H1 (cell line): ENCODE data around the gene GRID1. TPM values are rescaled to one million over a fixed set of nuclear protein-coding genes. Genes with fewer than 3 reads are reported as not detected.

Source experiments
- CTCF ChIA-PET: fragments of 300-600 bp; sonication (Branson Sonifier 250); formaldehyde crosslinking; loops from one replicate; lab custom pipeline; 2021; ENCODE audit not compliant: partially characterized antibody; lab: Charles Lee
- POLR2A ChIA-PET: fragments of 300-600 bp; sonication (Branson Sonifier 250); formaldehyde crosslinking; loops from one replicate; lab custom pipeline; 2021; ENCODE audit warnings: inconsistent platforms; ENCODE audit not compliant: partially characterized antibody; lab: Charles Lee
- DNase-seq, 2 experiments: peaks; one replicate each; pipeline versions ENCODE4 v3.0.0 to v3.0.0-alpha.2; 2010 to 2022; ENCODE audit warnings: low spot score in 2 of 2, low read depth in 1 of 2, mixed read lengths in 1 of 2
- FAIRE-seq: peaks from 2 replicates; lab custom pipeline; 2011; peaks lifted over from hg19 to GRCh38; lab: Jason Lieb, UNC
- H2AFZ ChIP-seq: 2 replicates; pipeline ENCODE4 v1.8.1; 2012; ENCODE audit warnings: low read length, inconsistent platforms
- H2AK5ac ChIP-seq: 2 replicates; pipeline ENCODE4 v1.6.1; 2013; ENCODE audit warnings: low read depth, low read length
- H2BK120ac ChIP-seq: replicated peaks from 2 replicates; pipeline ENCODE3; 2013; ENCODE audit warnings: low read depth, low read length, inconsistent platforms
- H2BK12ac ChIP-seq: 2 replicates; pipeline ENCODE4 v1.6.1; 2013; ENCODE audit warnings: low read depth, low read length
- H2BK15ac ChIP-seq: 2 replicates; pipeline ENCODE4 v1.6.1; 2013; ENCODE audit warnings: low read length
- H2BK20ac ChIP-seq: 2 replicates; pipeline ENCODE4 v1.6.1; 2013; ENCODE audit warnings: low read length
- H2BK5ac ChIP-seq: 2 replicates; pipeline ENCODE4 v1.6.1; 2013; ENCODE audit warnings: low read depth, low read length
- H3K14ac ChIP-seq: 2 replicates; pipeline ENCODE4 v1.6.1; 2013; ENCODE audit warnings: inconsistent platforms; ENCODE audit not compliant: insufficient read length
- H3K18ac ChIP-seq: 2 replicates; pipeline ENCODE4 v1.6.1; 2013; ENCODE audit warnings: low read length; ENCODE audit errors: extremely low read depth
- H3K23ac ChIP-seq: 2 replicates; pipeline ENCODE4 v1.6.1; 2013; ENCODE audit warnings: inconsistent platforms; ENCODE audit not compliant: insufficient read length
- H3K23me2 ChIP-seq: 2 replicates; pipeline ENCODE4 v1.6.1; 2013; ENCODE audit warnings: low read depth, low read length
- H3K27ac ChIP-seq: 2 replicates; pipeline ENCODE4 v1.6.1; 2011; ENCODE audit warnings: low read depth, low read length, inconsistent platforms
- H3K27me3 ChIP-seq, 4 experiments: replicated peaks in 1 of 4; 1 replicate in 1 of 4; 2 replicates in 3 of 4; pipeline versions ENCODE4 v1.6.1 to v1.8.1; 2011 to 2013; ENCODE audit warnings: low read length in 3 of 4, mild to moderate bottlenecking in 3 of 4, inconsistent platforms in 2 of 4, mixed read lengths in 2 of 4, moderate library complexity in 1 of 4; ENCODE audit not compliant: control insufficient read depth in 3 of 4, insufficient read depth in 3 of 4; ENCODE audit errors: extremely low read depth in 1 of 4
- H3K36me3 ChIP-seq, 4 experiments: 2 replicates each; pipeline versions ENCODE4 v1.6.1 to v1.8.1; 2011 to 2013; ENCODE audit warnings: mild to moderate bottlenecking in 4 of 4, low read length in 3 of 4, moderate library complexity in 2 of 4, control low read depth in 1 of 4, inconsistent platforms in 1 of 4; ENCODE audit not compliant: insufficient read depth in 4 of 4, control insufficient read depth in 2 of 4
- H3K4ac ChIP-seq: replicated peaks from 2 replicates; pipeline ENCODE3; 2013; ENCODE audit warnings: low read length, low read depth, mixed read lengths, inconsistent platforms; ENCODE audit not compliant: insufficient read length
- H3K4me1 ChIP-seq, 4 experiments: replicated peaks in 1 of 4; 1 replicate in 1 of 4; 2 replicates in 3 of 4; pipeline versions ENCODE4 v1.6.1 to v1.8.1; 2011 to 2013; ENCODE audit warnings: low read length in 3 of 4, inconsistent platforms in 2 of 4, mixed read lengths in 1 of 4; ENCODE audit not compliant: insufficient read depth in 4 of 4, control insufficient read depth in 3 of 4
- H3K4me2 ChIP-seq, 2 experiments: 2 replicates each; pipeline versions ENCODE4 v1.6.1 to v1.8.1; 2011 to 2013; ENCODE audit warnings: low read depth in 2 of 2, low read length in 2 of 2, control low read depth in 1 of 2, inconsistent platforms in 1 of 2, mild to moderate bottlenecking in 1 of 2; ENCODE audit not compliant: insufficient read depth in 1 of 2
- H3K4me3 ChIP-seq, 4 experiments: fragments of 200-600, 300-600 bp in 1 of 4; sonication (generic), shearing (Covaris generic), sonication (Bioruptor Twin) in 1 of 4; 2 replicates each; pipeline versions ENCODE4 v1.5.1 to v1.8.1; 2011 to 2016; ENCODE audit warnings: low read length in 4 of 4, low read depth in 3 of 4, control low read depth in 2 of 4, inconsistent platforms in 2 of 4, mild to moderate bottlenecking in 2 of 4, mixed read lengths in 1 of 4, moderate library complexity in 1 of 4; ENCODE audit not compliant: insufficient read depth in 2 of 4; ENCODE audit errors: extremely low read depth in 1 of 4
- H3K56ac ChIP-seq: replicated peaks from 2 replicates; pipeline ENCODE3; 2013; ENCODE audit warnings: low read depth, mild to moderate bottlenecking, mixed read lengths, low read length, inconsistent platforms; ENCODE audit not compliant: insufficient read length
- H3K79me1 ChIP-seq: 2 replicates; pipeline ENCODE4 v1.6.1; 2013; ENCODE audit warnings: low read depth, low read length, control low read depth
- H3K79me2 ChIP-seq, 2 experiments: 2 replicates each; pipeline versions ENCODE4 v1.6.1 to v1.8.1; 2012 to 2013; ENCODE audit warnings: low read length in 2 of 2, mild to moderate bottlenecking in 2 of 2, inconsistent platforms in 1 of 2; ENCODE audit not compliant: insufficient read depth in 2 of 2, control insufficient read depth in 1 of 2
- H3K9ac ChIP-seq, 4 experiments: replicated peaks in 1 of 4; 1 replicate in 1 of 4; 2 replicates in 3 of 4; pipeline versions ENCODE4 v1.6.1 to v1.8.1; 2011 to 2013; ENCODE audit warnings: low read depth in 3 of 4, low read length in 3 of 4, control low read depth in 2 of 4, mild to moderate bottlenecking in 2 of 4, moderate library complexity in 2 of 4, inconsistent platforms in 1 of 4; ENCODE audit errors: extremely low read depth in 1 of 4
- H3K9me3 ChIP-seq, 2 experiments: 2 replicates each; pipeline versions ENCODE4 v1.6.1 to v1.8.1; 2012 to 2013; ENCODE audit warnings: mild to moderate bottlenecking in 2 of 2, moderate library complexity in 2 of 2, control low read depth in 1 of 2, inconsistent platforms in 1 of 2, low read depth in 1 of 2, low read length in 1 of 2, mixed read lengths in 1 of 2; ENCODE audit not compliant: insufficient read depth in 2 of 2
- H4K20me1 ChIP-seq, 2 experiments: replicated peaks in 1 of 2; 2 replicates each; pipeline versions ENCODE3 to v1.8.1; 2011 to 2013; ENCODE audit warnings: inconsistent platforms in 2 of 2, low read length in 2 of 2, mild to moderate bottlenecking in 1 of 2; ENCODE audit not compliant: insufficient read depth in 2 of 2, control insufficient read depth in 1 of 2
- H4K5ac ChIP-seq: 2 replicates; pipeline ENCODE4 v1.6.1; 2013; ENCODE audit warnings: low read length, low read depth, mixed read lengths, inconsistent platforms; ENCODE audit not compliant: insufficient read length
- H4K8ac ChIP-seq: 2 replicates; pipeline ENCODE4 v1.8.0; 2013; ENCODE audit warnings: mild to moderate bottlenecking, moderate library complexity, low read length, inconsistent platforms; ENCODE audit not compliant: insufficient read depth; ENCODE audit errors: extremely low read depth
- H4K91ac ChIP-seq: replicated peaks from 2 replicates; pipeline ENCODE3; 2013; ENCODE audit warnings: low read length, mixed read lengths, inconsistent platforms; ENCODE audit not compliant: insufficient read length
- ASH2L ChIP-seq: fragments of 200-600, 300-600 bp; sonication (generic); IDR thresholded peaks from one replicate; pipeline ENCODE4 v1.7.1; 2017; ENCODE audit warnings: low read length
- ATF3 ChIP-seq: IDR thresholded peaks from 2 replicates; pipeline ENCODE4 v1.6.1; 2011; ENCODE audit warnings: low read depth, mild to moderate bottlenecking, low read length; ENCODE audit not compliant: insufficient read depth
- CEBPB ChIP-seq: IDR thresholded peaks from 2 replicates; pipeline ENCODE4 v1.6.1; 2012; ENCODE audit warnings: low read depth, low read length
- CHD1 ChIP-seq: IDR thresholded peaks from 2 replicates; pipeline ENCODE4 v1.6.1; 2012; ENCODE audit warnings: low read depth, low read length, improper control_type of control experiment
- CREB1 ChIP-seq: IDR thresholded peaks from 2 replicates; pipeline ENCODE4 v1.6.1; 2012; ENCODE audit warnings: inconsistent platforms
- EZH2 ChIP-seq: fragments of 200-600 bp; sonication (generic); IDR thresholded peaks from 2 replicates; pipeline ENCODE4 v1.7.1; 2012; ENCODE audit warnings: low read depth, mild to moderate bottlenecking, moderate library complexity, low read length, inconsistent platforms; ENCODE audit not compliant: severe bottlenecking
- NANOG ChIP-seq: IDR thresholded peaks from 2 replicates; pipeline ENCODE4 v1.6.1; 2011; ENCODE audit warnings: low read length, low read depth, mild to moderate bottlenecking, inconsistent platforms; ENCODE audit not compliant: insufficient read depth, poor library complexity, severe bottlenecking
- SIN3A ChIP-seq, 2 experiments: IDR thresholded peaks in 1 of 2; conservative IDR thresholded peaks in 1 of 2; 2 replicates each; pipeline ENCODE4 v1.6.1; 2011 to 2012; ENCODE audit warnings: low read length in 2 of 2, improper control_type of control experiment in 1 of 2, low read depth in 1 of 2, mild to moderate bottlenecking in 1 of 2
- SUZ12 ChIP-seq: fragments of 200-600 bp; sonication (generic); IDR thresholded peaks from 2 replicates; pipeline ENCODE4 v1.6.1; 2012; ENCODE audit warnings: mild to moderate bottlenecking, inconsistent platforms, low read length, moderate library complexity, mixed read lengths
- TBP ChIP-seq: IDR thresholded peaks from 2 replicates; pipeline ENCODE4 v1.6.1; 2011; ENCODE audit warnings: low read depth, low read length, improper control_type of control experiment
- WGBS, 2 experiments: shearing (Covaris generic) in 1 of 2; methylation state at CpG; one replicate each; pipeline versions ENCODE4 v1.1.6 to v1.1.7; 2013 to 2015; ENCODE audit warnings: low lambda C conversion rate in 2 of 2, mixed read lengths in 2 of 2, inconsistent platforms in 1 of 2, low coverage in 1 of 2, missing lambda C conversion rate in 1 of 2; ENCODE audit not compliant: insufficient replicate concordance in 2 of 2, insufficient coverage in 1 of 2, insufficient read length in 1 of 2; ENCODE audit errors: extremely low coverage in 1 of 2, missing lambda C conversion rate in 1 of 2; 5-methylcytosine and 5-hydroxymethylcytosine counted together
- polyA plus RNA-seq, 7 experiments: library from polyadenylated mRNA; depleted of rRNA in 3 of 7; stranded (reverse) in 5 of 7; unstranded in 2 of 7; fragments of >200 nt in 5 of 7; fragments of 200-250 nt in 2 of 7; gene quantifications; 1 replicate in 5 of 7; 2 replicates in 1 of 7; 4 replicates in 1 of 7; pipeline versions ENCODE4 v1.2.1 to v1.2.3, GENCODE V29; 2011 to 2013; ENCODE audit warnings: missing spikeins in 2 of 7, mixed read lengths in 2 of 7
- total RNA-seq: library from RNA; stranded (reverse); fragmentation: NEBNext Ultra II Directional; extraction: Animal tissue kit (Norgen Biotek cat#: 25700); gene quantifications from 2 replicates; pipeline ENCODE4 v1.2.1, GENCODE V29; 2021

The GRID1 gene
- total and polyA plus RNA-seq, 2 of the 8 experiments (the other 6 are each of a cell fraction or from before 2014, with no cell fraction given) = 0.22 to 0.30 TPM

GRCh38 chr10:86401588-86402282 lies 35.1 kb upstream of the GRID1 start:
- H3K79me1 ChIP-seq = no peaks in the 10 kb centered on the region
- H3K9me3 ChIP-seq = no peaks in the 10 kb centered on the region
- no peak overlapping the region for H2BK20ac ChIP-seq
- no peak overlapping the region for H2BK12ac ChIP-seq
- H3K27me3 ChIP-seq = peaks cover 8 to 34% (median 31%) of the 10 kb centered on the region in 4 experiments
- no peak overlapping the region for H3K9ac ChIP-seq
- peaks cover 14% of the 10 kb centered on the region; the same call in 1 of the 2 replicates for H3K23me2 ChIP-seq
- no peak overlapping the region for H3K4ac ChIP-seq
- no peak overlapping the region for H3K56ac ChIP-seq
- peak overlapping the region; percentile 63 to 95 for H3K4me2 ChIP-seq
- H2BK5ac ChIP-seq = no peak overlapping the region
- no peak overlapping the region for H3K27ac ChIP-seq
- ChIA-PET CTCF (interaction anchor here (0.6 to 5.5 kb wide), 13 partner anchors 15 to 1264 kb away, joined by 3 to 61 read pairs (median 3); no protein-coding TSS in a partner anchor), POLR2A (interaction anchor here (0.6 to 4.5 kb wide), 6 partner anchors 13 to 120 kb away, joined by 3 to 30 read pairs (median 3); partner anchors contain the start of gene WAPL)
- H3K18ac ChIP-seq = no peak overlapping the region
- H4K8ac ChIP-seq = 0 out of 2 replicates have a peak overlapping the region, but pooled peaks have one; percentile 74
- H3K14ac ChIP-seq = no peak overlapping the region
- no peaks in the 10 kb centered on the region for H3K79me2 ChIP-seq
- no peak overlapping the region; the same call in 1 of the 2 replicates for H2AFZ ChIP-seq
- no peak overlapping the region for H2AK5ac ChIP-seq
- FAIRE-seq (no peak), DNase-seq (peak in 1 of 2 experiments; percentile 71)
- H2BK120ac ChIP-seq = no peak overlapping the region
- H2BK15ac ChIP-seq = no peak overlapping the region
- no peak overlapping the region for H4K91ac ChIP-seq
- H3K36me3 ChIP-seq = no peaks in the 10 kb centered on the region
- peak overlapping the region; percentile 33 to 71 (median 62) for H3K4me3 ChIP-seq
- H3K23ac ChIP-seq = no peak overlapping the region
- WGBS, 2 experiments = 6% methylated on average over 27 of the region's 27 CpGs; no CpG with 5 or more reads in 1 of the 2 experiments
- H4K5ac ChIP-seq = no peak overlapping the region
- H4K20me1 ChIP-seq = no peaks in the 10 kb centered on the region
- H3K4me1 ChIP-seq = peaks cover 0 to 7% (median 5%) of the 10 kb centered on the region in 4 experiments; a peak in 6 of 7 replicates
- peak; percentile 14 for TF ChIP-seq EZH2
- TF ChIP-seq TBP = no peak
- no peak for TF ChIP-seq ATF3
- TF ChIP-seq CEBPB = no peak
- TF ChIP-seq ASH2L = no peak
- TF ChIP-seq SIN3A (conservative IDR thresholded peaks at IDR 0.05 in 1 of 2, IDR thresholded peaks at IDR 0.05 in 1 of 2; ENCODE audit: low read depth in 1 of 2, low read length in 2 of 2) = 0 out of 4 replicates have a peak, but pooled peaks of 1 of the 2 experiments have one; percentile 23
- TF ChIP-seq NANOG = no peak
- TF ChIP-seq SUZ12 = 0 out of 2 replicates have a peak, but pooled peaks have one; percentile 6
- no peak for TF ChIP-seq CHD1
- no peak for TF ChIP-seq CREB1
